HK-2 (cell line): ENCODE data around the gene SPON1.

Source experiments
- DNase-seq: peaks from one replicate; pipeline ENCODE4 v3.0.0-alpha.2; 2018; ENCODE audit not compliant: unreplicated experiment

SPON1 gene

GRCh38 chr11:14186046-14186775 is 223.7 kb downstream of the SPON1 start:
- no peak for DNase-seq

- no peak for DNase-seq
Measured at GRCh38 chr11:14189874-14190273, 227.4 kb downstream of the SPON1 start.

GRCh38 chr11:14190992-14191778 is 228.7 kb downstream of the SPON1 start:
- no peak for DNase-seq

- no peak for DNase-seq
Measured at GRCh38 chr11:14193644-14194043, 231.1 kb downstream of the SPON1 start.

GRCh38 chr11:14202251-14203196 is 240.0 kb downstream of the SPON1 start:
- no peak for DNase-seq

- no peak for DNase-seq
Measured at GRCh38 chr11:14203321-14203720, 240.8 kb downstream of the SPON1 start.

GRCh38 chr11:14212986-14213385 is 250.5 kb downstream of the SPON1 start:
- DNase-seq, result no peak

- DNase-seq, result no peak
Measured at GRCh38 chr11:14218728-14219127, 256.2 kb downstream of the SPON1 start.

GRCh38 chr11:14223636-14224288 is 261.2 kb downstream of the SPON1 start:
- no peak for DNase-seq

GRCh38 chr11:14224395-14224794 is 261.9 kb downstream of the SPON1 start:
- no peak for DNase-seq

GRCh38 chr11:14225666-14226065 is 263.1 kb downstream of the SPON1 start:
- DNase-seq, result no peak

GRCh38 chr11:14228356-14228755 is 265.8 kb downstream of the SPON1 start:
- DNase-seq, result no peak

GRCh38 chr11:14229472-14229871 is 266.9 kb downstream of the SPON1 start:
- DNase-seq, result no peak

- DNase-seq, result no peak
Measured at GRCh38 chr11:14230407-14230806, 267.9 kb downstream of the SPON1 start.

GRCh38 chr11:14232652-14233051 is 270.1 kb downstream of the SPON1 start:
- no peak for DNase-seq

- DNase-seq, result no peak
Measured at GRCh38 chr11:14234446-14234845, 271.9 kb downstream of the SPON1 start.

- DNase-seq, result no peak
Measured at GRCh38 chr11:14235701-14236100, 273.2 kb downstream of the SPON1 start.

GRCh38 chr11:14237444-14237961 is 275.0 kb downstream of the SPON1 start:
- DNase-seq, result no peak

- DNase-seq, result no peak
Measured at GRCh38 chr11:14240221-14240620, 277.7 kb downstream of the SPON1 start.

GRCh38 chr11:14240951-14241350 is 278.4 kb downstream of the SPON1 start:
- no peak for DNase-seq

- no peak for DNase-seq
Measured at GRCh38 chr11:14242187-14242586, 279.7 kb downstream of the SPON1 start.
